Adipose tissue (tissue), 3 donors: ENCODE data around the gene PRKAG2. TPM values are rescaled to one million over a fixed set of nuclear protein-coding genes. Genes with fewer than 3 reads are reported as not detected.
"Not testable (repeated sequence)": the region's sequence is repeated elsewhere in the genome, so short reads cannot be mapped to it uniquely, and the experiment has no call there.

ENCODE experiments used
- H3K27ac ChIP-seq: one replicate; pipeline ENCODE4 v1.5.1; 2013; ENCODE audit warnings: low read depth, low read length
- WGBS, 3 donors: extraction: QIAGEN DNeasy Blood & Tissue Kit; methylation state at CpG; one replicate each; pipeline ENCODE4 v1.1.7; 2013; 5-methylcytosine and 5-hydroxymethylcytosine counted together
- polyA plus RNA-seq, 3 donors: library from polyadenylated mRNA; stranded (reverse); fragments of 200-250 nt; gene quantifications; one replicate each; pipeline ENCODE4 v1.2.3, GENCODE V29; 2013
- donor health status: healthy with polysubstance abuse.
- donor health status: Bipolar disorder and iron deficiency.
- donor health status: healthy.

PRKAG2 gene
- polyA plus RNA-seq, 3 donors = 8.1 to 23.1 (median 22.2) TPM

- 66 to 78% (median 68%) methylated on average over 12 of the region's 12 CpGs for WGBS, 3 donors
- no peak overlapping the region for H3K27ac ChIP-seq
These were observed 13.6 kb upstream of the PRKAG2 start for GRCh38 chr7:151890355-151891004.

GRCh38 chr7:151889406-151890354 lies 12.8 kb upstream of the PRKAG2 start:
- no peak overlapping the region for H3K27ac ChIP-seq
- WGBS, 3 donors = 80 to 88% (median 85%) methylated on average over 21 of the region's 21 CpGs

GRCh38 chr7:151888079-151889067 lies 11.5 kb upstream of the PRKAG2 start:
- H3K27ac ChIP-seq = no peak overlapping the region
- WGBS, 3 donors = 84 to 90% (median 88%) methylated on average over 24 of the region's 24 CpGs

- WGBS, 3 donors = 80 to 83% (median 81%) methylated on average over 15 of the region's 15 CpGs
- no peak overlapping the region for H3K27ac ChIP-seq
These were observed 9.9 kb upstream of the PRKAG2 start for GRCh38 chr7:151886783-151887182.

- WGBS, 3 donors = 90 to 99% (median 94%) methylated on average over 7 of the region's 7 CpGs
- H3K27ac ChIP-seq = no peak overlapping the region
These were observed 8.3 kb upstream of the PRKAG2 start for GRCh38 chr7:151885202-151885580.

GRCh38 chr7:151884312-151885201 lies 7.6 kb upstream of the PRKAG2 start:
- WGBS, 3 donors = 92 to 93% (median 92%) methylated on average over 15 of the region's 15 CpGs

GRCh38 chr7:151883857-151884256 lies 6.9 kb upstream of the PRKAG2 start:
- 68 to 90% (median 89%) methylated on average over 3 of the region's 3 CpGs for WGBS, 3 donors
- H3K27ac ChIP-seq = no peak overlapping the region

More at GRCh38 chr7:151884312-151885201, 7.6 kb upstream of the PRKAG2 start:
- H3K27ac ChIP-seq = no peak overlapping the region

- no peak overlapping the region for H3K27ac ChIP-seq
- 87 to 95% (median 92%) methylated on average over 2 of the region's 2 CpGs for WGBS, 3 donors
These were observed 5.8 kb upstream of the PRKAG2 start for GRCh38 chr7:151882734-151883133.

GRCh38 chr7:151880688-151881087 lies 3.8 kb upstream of the PRKAG2 start:
- H3K27ac ChIP-seq = no peak overlapping the region
- WGBS, 3 donors = 84 to 92% (median 92%) methylated on average over 3 of the region's 3 CpGs

GRCh38 chr7:151877911-151878835 lies 1.3 kb upstream of the PRKAG2 start:
- H3K27ac ChIP-seq = no peak overlapping the region
- 21 to 25% (median 25%) methylated on average over 29 to 30 of the region's 30 CpGs for WGBS, 3 donors

GRCh38 chr7:151875942-151876898 lies 695 bp downstream of the PRKAG2 start:
- 0% methylated on average over 58 to 93 of the region's 93 CpGs for whole genome bisulfite sequencing, 3 donors
- peak overlapping the region; percentile 17 for H3K27ac ChIP-seq

GRCh38 chr7:151874479-151874878 lies 2.4 kb downstream of the PRKAG2 start:
- 84 to 86% (median 85%) methylated on average over 4 of the region's 4 CpGs for WGBS, 3 donors
- not testable (repeated sequence) for H3K27ac ChIP-seq

GRCh38 chr7:151873402-151873965 lies 3.4 kb downstream of the PRKAG2 start:
- 61 to 77% (median 75%) methylated on average over 11 of the region's 11 CpGs for WGBS, 3 donors
- H3K27ac ChIP-seq = no peak overlapping the region

- H3K27ac ChIP-seq = no peak overlapping the region
- WGBS, 3 donors = 90 to 93% (median 91%) methylated on average over 16 of the region's 16 CpGs
These were observed 4.1 kb downstream of the PRKAG2 start for GRCh38 chr7:151872531-151873401.
